NT2/D1 (cell line): ENCODE data around the gene PARPBP.

Experiments used
- SUZ12 ChIP-seq: IDR thresholded peaks from 2 replicates; pipeline ENCODE4 v1.6.1; 2011; ENCODE audit not compliant: insufficient read length, insufficient read depth; ENCODE audit errors: extremely low read depth
- YY1 ChIP-seq: IDR thresholded peaks from 2 replicates; pipeline ENCODE4 v1.6.1; 2011; ENCODE audit not compliant: insufficient read length, insufficient read depth

- TF ChIP-seq YY1 (no peak), SUZ12 (no peak)
Measured at GRCh38 chr12:102080842-102081241, 39.1 kb upstream of the PARPBP start.
